Kidney (tissue), 14 donors: ENCODE results near the gene SCFD2. TPM values are rescaled to one million over a fixed set of nuclear protein-coding genes. Genes with fewer than 3 reads are reported as not detected.

Experiments used
- DNase-seq, 5 donors: peaks; one replicate each; pipeline ENCODE4 v3.0.0-alpha.2; 2013 to 2020
- FAIRE-seq: peaks from 2 replicates; lab custom pipeline; 2012; peaks lifted over from hg19 to GRCh38; lab: Jason Lieb, UNC
- H3K27ac ChIP-seq, 2 donors: one replicate each; pipeline ENCODE4 v1.7.0; 2013; ENCODE audit warnings: low read depth in 2 of 2, low read length in 2 of 2, inconsistent platforms in 1 of 2
- H3K27me3 ChIP-seq: one replicate; pipeline ENCODE4 v1.7.1; 2013; ENCODE audit warnings: low read length, inconsistent platforms; ENCODE audit not compliant: control insufficient read depth, insufficient read depth
- H3K36me3 ChIP-seq, 3 donors: one replicate each; pipeline versions ENCODE4 v1.7.0 to v1.7.1; 2013; ENCODE audit warnings: low read length in 3 of 3, control low read depth in 1 of 3, inconsistent platforms in 1 of 3; ENCODE audit not compliant: insufficient read depth in 3 of 3, control insufficient read depth in 2 of 3
- H3K4me1 ChIP-seq, 3 donors: one replicate each; pipeline versions ENCODE4 v1.7.0 to v1.7.1; 2013; ENCODE audit warnings: low read length in 3 of 3, inconsistent platforms in 1 of 3, low read depth in 1 of 3; ENCODE audit not compliant: control insufficient read depth in 2 of 3, insufficient read depth in 2 of 3
- H3K4me3 ChIP-seq, 3 donors: one replicate each; pipeline versions ENCODE4 v1.7.0 to v1.8.1; 2013; ENCODE audit warnings: low read length in 3 of 3, control low read depth in 1 of 3, inconsistent platforms in 1 of 3
- H3K9ac ChIP-seq, 3 donors: one replicate each; pipeline versions ENCODE4 v1.7.0 to v1.7.1; 2013; ENCODE audit warnings: low read length in 3 of 3, control low read depth in 1 of 3, inconsistent platforms in 1 of 3
- H3K9me3 ChIP-seq, 3 donors: one replicate each; pipeline versions ENCODE4 v1.7.0 to v1.7.1; 2013; ENCODE audit warnings: low read length in 3 of 3, control low read depth in 1 of 3, inconsistent platforms in 1 of 3; ENCODE audit not compliant: control insufficient read depth in 2 of 3, insufficient read depth in 1 of 3
- CTCF ChIP-seq: IDR thresholded peaks from 3 replicates; pipeline ENCODE4 v1.5.1; 2012; ENCODE audit warnings: mild to moderate bottlenecking, moderate library complexity, borderline replicate concordance; ENCODE audit not compliant: insufficient read depth; ENCODE audit errors: extremely low read depth
- intact Hi-C: fragments of 100-400 bp; cut with DNase I; formaldehyde crosslinking; loops from one replicate; pipeline ENCODE4 v1.11.1; 2022
- polyA plus RNA-seq: library from polyadenylated mRNA; stranded (reverse); fragments of 350-450 nt; fragmentation: Illumina TruSeq; extraction: RNeasy Lipid Tissue Mini Kit (QIAGEN cat#74804); gene quantifications from one replicate; pipeline ENCODE4 v1.2.3, GENCODE V29; 2014; ENCODE audit warnings: low read depth, low replicate concordance; ENCODE audit not compliant: insufficient read depth
- total RNA-seq: library from RNA; stranded (reverse); fragmentation: NEBNext Ultra II Directional; extraction: Animal tissue kit (Norgen Biotek cat#: 25700); gene quantifications from one replicate; pipeline ENCODE4 v1.2.1, GENCODE V29; 2021
- donor health status: control.
- donor health status: control.
- donor health status: control.
- donor health status: control.
- donor health status: control.
- donor health status: DM: yes; HTN: yes; CAD: no.
- donor health status: Normal renal cell carcinoma (clear cell type).

SCFD2 gene
- total and polyA plus RNA-seq, 2 donors from 2014 or later: 6.1 to 20.8 TPM

GRCh38 chr4:52977252-52977651, 388.6 kb downstream of the SCFD2 start:
- H3K27ac ChIP-seq: no peak overlapping the region
- H3K27me3 ChIP-seq: no peaks in the 10 kb centered on the region
- H3K36me3 ChIP-seq: no peaks in the 10 kb centered on the region
- no peak for FAIRE-seq
- intact Hi-C loops: no loop called here
- no peak for TF ChIP-seq CTCF
- no peak overlapping the region for H3K4me3 ChIP-seq
- no peak overlapping the region for H3K9ac ChIP-seq
- H3K9me3 ChIP-seq: no peaks in the 10 kb centered on the region
- peaks cover 0 to 2% (median 0%) of the 10 kb centered on the region in 3 donors for H3K4me1 ChIP-seq
- no peak for DNase-seq

GRCh38 chr4:52976523-52977230, 389.2 kb downstream of the SCFD2 start:
- Histone ChIP-seq H3K9me3 (no peaks in the 10 kb centered on the region), H3K4me3 (no peak overlapping the region), H3K9ac (no peak overlapping the region), H3K27me3 (no peaks in the 10 kb centered on the region), H3K36me3 (no peaks in the 10 kb centered on the region), H3K4me1 (peaks cover 0 to 2% (median 0%) of the 10 kb centered on the region in 3 donors), H3K27ac (no peak overlapping the region)
- TF ChIP-seq CTCF: no peak
- intact Hi-C loops: no loop called here
- no peak for FAIRE-seq
- DNase-seq: no peak

- intact Hi-C loops: no loop called here
- H3K4me3 ChIP-seq: no peak overlapping the region
- no peak for TF ChIP-seq CTCF
- H3K36me3 ChIP-seq: no peaks in the 10 kb centered on the region
- H3K27me3 ChIP-seq: no peaks in the 10 kb centered on the region
- no peak overlapping the region for H3K9ac ChIP-seq
- no peaks in the 10 kb centered on the region for H3K4me1 ChIP-seq
- no peaks in the 10 kb centered on the region for H3K9me3 ChIP-seq
- FAIRE-seq: no peak
- H3K27ac ChIP-seq: no peak overlapping the region
- DNase-seq: no peak
Observed at GRCh38 chr4:52968691-52969090, 397.2 kb downstream of the SCFD2 start.
